Epithelial cell of prostate (primary cell): ENCODE results near the gene ATRAID.
"Not testable (repeated sequence)": the region's sequence is repeated elsewhere in the genome, so short reads cannot be mapped to it uniquely, and the experiment has no call there.

Experiments used
- DNase-seq: peaks from one replicate; pipeline ENCODE4 v3.0.0-alpha.2; 2011; ENCODE audit warnings: low read depth, low spot score
- H3K27ac ChIP-seq: fragments of 450-650 bp; 2 replicates; pipeline ENCODE4 v1.5.1; 2017; ENCODE audit warnings: mild to moderate bottlenecking

The ATRAID gene

GRCh38 chr2:27191070-27191829 is 20.6 kb upstream of the ATRAID start:
- no peak overlapping the region for H3K27ac ChIP-seq
- DNase-seq: no peak

DNA sequence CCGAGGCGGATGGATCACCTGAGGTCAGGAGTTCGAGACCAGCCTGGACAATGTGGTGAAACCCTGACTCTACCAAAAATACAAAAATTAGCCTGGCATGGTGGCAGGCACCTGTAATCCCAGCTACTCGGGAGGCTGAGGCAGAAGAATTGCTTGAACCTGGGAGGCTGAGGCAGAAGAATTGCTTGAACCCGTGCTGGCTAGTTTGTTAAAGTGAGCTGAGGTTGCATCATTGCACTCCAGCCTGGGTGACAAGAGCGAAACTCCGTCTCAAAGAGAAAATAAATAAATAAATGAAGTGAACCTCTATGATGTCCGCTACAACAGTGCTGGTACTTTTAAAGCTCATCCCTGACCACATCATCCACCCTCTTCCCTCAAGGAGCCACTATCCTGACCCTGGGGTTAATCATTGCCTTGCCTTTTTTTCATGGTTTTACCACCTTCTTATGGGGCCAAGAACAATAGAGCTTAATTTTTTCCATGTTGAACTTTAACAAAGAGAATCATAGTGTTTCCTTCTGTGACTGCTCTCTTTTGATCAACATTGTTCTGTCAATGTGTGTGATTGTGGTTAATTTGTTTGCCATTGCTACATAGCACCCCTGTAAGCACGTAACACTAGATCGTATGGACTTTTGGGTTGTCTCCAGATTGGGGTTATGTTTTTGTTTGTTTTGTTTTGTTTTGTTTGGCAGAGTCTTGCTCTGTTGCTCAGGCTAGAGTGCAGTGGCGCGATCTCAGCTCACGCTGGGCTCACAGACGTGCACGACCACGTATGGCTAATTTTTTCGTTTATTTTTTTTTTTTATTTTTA is 17.1 kb upstream of the ATRAID start:
- H3K27ac ChIP-seq: no peak overlapping the region
- DNase-seq: no peak

DNA sequence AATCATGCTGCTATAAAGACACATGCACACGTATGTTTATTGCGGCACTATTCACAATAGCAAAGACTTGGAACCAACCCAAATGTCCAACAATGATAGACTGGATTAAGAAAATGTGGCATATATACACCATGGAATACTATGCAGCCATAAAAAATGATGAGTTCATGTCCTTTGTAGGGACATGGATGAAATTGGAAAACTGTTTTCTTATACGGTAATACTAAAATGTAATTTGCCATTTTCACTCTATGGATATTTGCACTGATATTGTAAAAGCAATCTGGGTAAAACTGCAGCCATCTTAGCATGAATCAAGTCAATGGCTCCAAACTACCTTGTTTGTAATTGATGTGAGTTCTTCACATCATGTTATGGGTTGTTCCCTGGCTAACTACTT is 16.0 kb upstream of the ATRAID start:
- DNase-seq, H3K27ac ChIP-seq: not testable (repeated sequence)

GRCh38 chr2:27198068-27198467 is 13.8 kb upstream of the ATRAID start:
- not testable (repeated sequence) for DNase-seq, H3K27ac ChIP-seq

DNA sequence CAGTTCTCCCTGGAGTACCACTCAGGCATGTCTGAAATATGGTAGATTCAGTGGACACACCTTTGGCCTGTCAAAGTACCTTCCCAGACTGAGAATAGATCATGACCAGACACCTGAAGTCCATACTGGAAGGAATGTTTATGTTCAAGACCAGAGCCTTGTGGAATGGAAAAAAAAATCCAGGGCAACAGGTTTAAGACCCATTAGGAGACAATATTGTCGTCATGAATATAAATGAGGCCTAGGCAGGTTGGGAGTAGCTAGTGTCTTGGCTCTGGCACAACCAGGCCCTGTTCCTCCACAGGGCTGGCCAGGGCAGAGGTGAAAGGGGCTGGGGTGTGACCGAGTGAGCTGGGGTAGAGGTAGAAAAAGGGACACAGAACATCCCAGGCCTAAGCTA is 13.2 kb upstream of the ATRAID start:
- no peak for DNase-seq
- no peak overlapping the region for H3K27ac ChIP-seq

- DNase-seq: no peak
- no peak overlapping the region for H3K27ac ChIP-seq
Observed at GRCh38 chr2:27199241-27199640, 12.6 kb upstream of the ATRAID start.

DNA sequence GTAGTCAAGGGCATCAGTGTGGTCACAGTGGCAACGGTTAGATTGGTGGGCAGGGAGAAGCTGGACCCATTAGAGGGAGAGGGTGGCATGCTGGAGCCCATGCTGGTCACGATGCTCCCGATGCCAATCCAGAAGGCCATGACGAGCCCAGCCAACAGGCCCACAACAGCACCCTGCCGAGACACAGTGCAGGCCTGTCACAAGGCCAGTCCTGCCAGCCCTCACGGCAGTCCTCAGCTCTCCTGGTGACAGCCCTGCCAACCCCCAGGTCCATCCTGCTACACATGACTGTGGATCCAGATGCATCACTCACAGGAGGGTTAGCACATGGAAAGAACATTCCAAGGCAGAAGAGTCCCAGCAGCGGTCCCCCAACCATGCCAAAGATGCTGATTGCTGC is 10.2 kb upstream of the ATRAID start:
- no peak for DNase-seq
- no peak overlapping the region for H3K27ac ChIP-seq

- no peak overlapping the region for H3K27ac ChIP-seq
- DNase-seq: no peak
Observed at GRCh38 chr2:27202854-27203253, 9.0 kb upstream of the ATRAID start.

DNA sequence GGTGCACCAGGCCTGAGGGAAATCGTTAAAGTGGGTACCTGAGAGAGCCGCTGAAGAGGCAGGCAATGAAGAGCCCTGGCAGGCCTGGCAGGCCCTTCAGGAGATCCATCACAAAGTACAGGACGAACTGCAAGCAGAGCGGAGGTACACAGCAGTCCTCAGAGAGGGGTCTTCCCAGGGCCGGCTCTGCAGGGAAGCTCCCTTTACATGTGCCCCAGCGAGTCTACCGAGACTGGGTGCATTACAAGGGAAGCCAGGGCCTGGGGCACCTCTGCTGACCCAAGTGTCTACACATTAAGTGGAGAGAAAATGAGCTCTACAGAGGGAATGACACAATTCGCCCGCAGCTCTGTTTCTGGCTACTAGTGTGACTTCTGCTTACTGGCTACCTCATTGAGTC is 8.1 kb upstream of the ATRAID start:
- H3K27ac ChIP-seq: no peak overlapping the region

GRCh38 chr2:27204566-27204965 is 7.3 kb upstream of the ATRAID start:
- DNase-seq: no peak
- no peak overlapping the region for H3K27ac ChIP-seq

More for the DNA sequence above, 8.1 kb upstream of the ATRAID start:
- DNase-seq: no peak

DNA sequence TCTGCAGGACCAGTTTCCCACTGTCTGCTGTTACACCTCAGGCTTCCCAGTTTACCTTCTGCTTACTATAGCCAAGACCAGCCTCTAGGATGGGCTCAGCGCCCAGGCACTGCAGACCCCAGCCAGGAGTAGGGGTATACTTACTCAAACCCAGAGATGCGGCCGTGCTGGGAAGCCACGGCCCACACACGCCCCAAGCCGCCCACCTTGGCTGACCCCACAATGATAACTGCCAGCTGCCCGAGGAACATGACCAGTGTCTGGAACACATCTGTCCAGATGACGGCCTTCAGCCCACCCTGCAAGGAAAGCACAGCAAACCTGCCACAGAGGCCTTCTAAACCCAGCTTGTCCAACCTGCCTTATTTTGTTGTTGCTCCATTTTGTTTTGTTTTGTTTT is 6.6 kb upstream of the ATRAID start:
- no peak overlapping the region for H3K27ac ChIP-seq
- no peak for DNase-seq

DNA sequence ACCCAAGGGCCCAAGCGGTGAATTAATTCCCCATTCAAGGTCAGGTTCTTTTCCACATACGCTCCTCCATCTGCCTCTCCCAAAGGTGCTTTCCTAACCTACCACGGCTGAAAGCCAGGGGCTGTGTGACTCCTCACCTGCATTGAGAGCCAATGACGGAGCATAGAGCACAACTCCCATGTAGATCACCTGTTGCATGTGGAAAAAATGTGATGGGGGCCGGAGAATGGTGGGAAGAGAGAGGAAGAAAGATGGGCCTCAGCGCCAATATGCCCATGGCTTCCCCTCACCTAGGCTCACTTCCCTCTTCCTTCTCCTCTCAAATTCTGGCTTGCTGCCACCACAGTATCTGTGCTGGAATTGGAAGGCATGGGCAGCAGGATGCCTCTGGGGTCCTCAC is 5.5 kb upstream of the ATRAID start:
- no peak overlapping the region for H3K27ac ChIP-seq
- no peak for DNase-seq

DNA sequence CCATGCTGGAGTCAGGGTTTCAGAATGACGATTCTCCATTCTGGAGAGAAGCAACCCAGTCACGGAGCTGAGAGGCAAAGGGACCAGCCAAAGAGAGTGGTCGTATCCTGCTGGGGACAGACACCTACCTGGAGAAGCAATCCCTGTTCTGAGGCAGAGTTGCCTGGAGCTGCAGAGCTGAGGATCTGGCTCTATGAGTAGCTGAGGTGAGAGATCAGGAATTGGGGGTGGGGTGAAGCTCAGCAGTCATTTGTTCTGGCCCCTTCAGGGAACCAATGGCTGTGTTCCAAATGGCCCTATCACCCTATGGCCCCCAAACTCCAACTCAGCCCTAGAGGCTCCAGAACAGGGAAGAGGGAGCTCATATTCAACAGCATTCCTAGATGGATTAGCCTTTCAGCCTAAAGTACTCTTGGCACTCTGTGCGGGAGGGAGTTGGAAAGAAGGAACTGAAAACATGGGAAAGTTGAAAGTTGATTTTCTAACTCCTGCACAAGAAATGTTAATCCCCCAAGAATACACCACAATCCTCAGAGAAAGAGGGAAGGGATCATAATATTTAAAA is 3.3 kb upstream of the ATRAID start:
- no peak for DNase-seq
- no peak overlapping the region for H3K27ac ChIP-seq

GRCh38 chr2:27209621-27210401 is 2.0 kb upstream of the ATRAID start:
- DNase-seq: no peak
- no peak overlapping the region for H3K27ac ChIP-seq

- DNase-seq: no peak
- peak overlapping the region; percentile 83 for H3K27ac ChIP-seq
Observed at GRCh38 chr2:27211241-27211942, 449 bp upstream of the ATRAID start.

- H3K27ac ChIP-seq: peak overlapping the region; percentile 83
- no peak for DNase-seq
Observed at GRCh38 chr2:27212626-27213471, 1.0 kb downstream of the ATRAID start.

- DNase-seq: no peak
- H3K27ac ChIP-seq: no peak overlapping the region
Observed at GRCh38 chr2:27214941-27215340, 3.1 kb downstream of the ATRAID start.

GRCh38 chr2:27216416-27217137 is 4.7 kb downstream of the ATRAID start:
- H3K27ac ChIP-seq: peak overlapping the region; percentile 43

More at GRCh38 chr2:27216416-27217137, 4.7 kb downstream of the ATRAID start:
- DNase-seq: no peak
